ENCODE measurements around the gene CHST3.

Gene CHST3

GRCh38 chr10:72034040-72034499, 69.9 kb downstream of the CHST3 start:
- no peak overlapping the region for H3K4me3 ChIP-seq (ENCODE audit: low read depth, low read length)

GRCh38 chr10:72034761-72035160, 70.6 kb downstream of the CHST3 start:
- no peak for TF ChIP-seq CTCF (IDR thresholded peaks at IDR 0.05; ENCODE audit: borderline replicate concordance, insufficient read depth, low read depth, low read length)
- no peak overlapping the region for H3K4me3 ChIP-seq (ENCODE audit: low read depth, low read length)

More at GRCh38 chr10:72034040-72034499, 69.9 kb downstream of the CHST3 start:
- no peak for TF ChIP-seq CTCF (IDR thresholded peaks at IDR 0.05; ENCODE audit: borderline replicate concordance, insufficient read depth, low read depth, low read length)

- H3K4me3 ChIP-seq (ENCODE audit: low read depth, low read length): no peak overlapping the region
- TF ChIP-seq CTCF (IDR thresholded peaks at IDR 0.05; ENCODE audit: borderline replicate concordance, insufficient read depth, low read depth, low read length): no peak
These were observed 71.2 kb downstream of the CHST3 start for GRCh38 chr10:72035252-72035887.

GRCh38 chr10:72037266-72037665, 73.1 kb downstream of the CHST3 start:
- TF ChIP-seq CTCF (IDR thresholded peaks at IDR 0.05; ENCODE audit: borderline replicate concordance, insufficient read depth, low read depth, low read length): no peak
- H3K4me3 ChIP-seq (ENCODE audit: low read depth, low read length): no peak overlapping the region

- no peak overlapping the region for H3K4me3 ChIP-seq (ENCODE audit: low read depth, low read length)
- no peak for TF ChIP-seq CTCF (IDR thresholded peaks at IDR 0.05; ENCODE audit: borderline replicate concordance, insufficient read depth, low read depth, low read length)
These were observed 73.6 kb downstream of the CHST3 start for GRCh38 chr10:72037811-72038210.

GRCh38 chr10:72038458-72039001, 74.3 kb downstream of the CHST3 start:
- no peak overlapping the region for H3K4me3 ChIP-seq (ENCODE audit: low read depth, low read length)
- TF ChIP-seq CTCF (IDR thresholded peaks at IDR 0.05; ENCODE audit: borderline replicate concordance, insufficient read depth, low read depth, low read length): no peak

GRCh38 chr10:72039377-72039776, 75.2 kb downstream of the CHST3 start:
- H3K4me3 ChIP-seq (ENCODE audit: low read depth, low read length): no peak overlapping the region
- no peak for TF ChIP-seq CTCF (IDR thresholded peaks at IDR 0.05; ENCODE audit: borderline replicate concordance, insufficient read depth, low read depth, low read length)

All from GM12875 (cell line).